Left hindlimb (tissue), 1 donor: Measurements from ENCODE around the gene PRDM1.

Experiments used
- DNase-seq: peaks from one replicate; pipeline ENCODE4 v3.0.0-alpha.2; 2018

The PRDM1 gene

DNA sequence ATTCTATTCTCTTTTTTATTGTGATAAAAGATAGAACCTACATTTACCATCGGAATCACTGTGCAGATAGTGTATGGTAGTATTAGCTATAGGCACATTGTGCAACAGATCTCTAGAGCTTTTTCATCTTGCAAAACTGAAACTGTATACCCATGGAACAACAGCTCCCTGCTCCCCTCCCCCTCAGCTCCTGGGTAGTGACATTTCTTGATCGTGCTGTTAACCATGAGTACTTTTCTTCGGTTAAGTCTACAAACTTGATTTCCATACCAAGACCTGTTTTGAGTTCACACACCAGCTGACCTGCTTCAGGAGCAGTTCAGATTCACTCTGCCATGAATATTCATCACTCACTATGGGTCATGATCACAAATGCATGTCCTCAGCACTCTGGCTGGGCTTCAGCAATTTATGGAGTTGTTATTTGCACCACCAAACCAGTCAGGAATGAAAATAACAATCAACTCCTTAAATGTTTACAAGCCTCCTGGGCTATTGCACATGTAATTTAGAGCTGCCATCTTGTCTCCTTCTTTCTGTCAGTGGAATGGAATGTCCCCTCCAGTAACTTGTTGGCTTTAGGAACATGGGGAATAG lies 32.8 kb downstream of the PRDM1 start:
- no peak for DNase-seq

GRCh38 chr6:106119546-106119945 lies 33.4 kb downstream of the PRDM1 start:
- DNase-seq, result no peak

DNA sequence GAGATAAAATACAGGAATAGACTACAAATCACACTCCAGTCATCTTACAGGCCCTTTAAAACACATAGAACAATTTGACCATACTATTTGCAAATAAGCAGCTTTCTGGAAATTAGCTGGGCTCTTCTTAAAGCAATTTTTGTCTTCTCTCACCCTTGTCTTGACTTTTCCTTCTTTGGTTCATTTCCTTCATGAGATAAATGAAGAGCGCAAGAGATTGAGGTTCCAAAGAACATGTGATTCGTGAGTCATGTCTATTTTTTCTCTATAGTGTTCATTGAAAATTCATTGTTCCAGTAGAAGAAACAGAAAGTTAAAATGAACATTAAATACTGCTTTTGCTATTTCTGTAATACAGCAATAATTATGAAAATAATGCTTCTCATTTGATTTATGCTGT lies 33.9 kb downstream of the PRDM1 start:
- DNase-seq, result no peak

DNA sequence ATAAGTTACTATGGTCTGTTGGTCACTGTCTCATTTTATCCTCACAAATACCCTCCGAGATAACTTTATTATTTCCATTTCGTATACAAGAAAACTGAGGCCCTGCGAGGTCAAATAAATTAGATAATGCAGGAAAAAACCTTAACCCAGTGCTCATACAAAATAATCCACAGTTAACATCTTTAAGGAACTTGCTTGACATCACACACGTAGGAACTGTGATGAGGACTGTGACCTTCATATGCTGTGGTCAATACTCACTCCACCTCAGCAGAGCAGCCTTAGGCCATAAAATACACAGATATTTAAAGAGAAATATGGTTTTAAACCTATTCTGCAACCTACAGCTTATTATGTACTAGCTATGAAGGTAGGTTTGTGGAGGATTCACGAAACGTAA lies 34.3 kb downstream of the PRDM1 start:
- no peak for DNase-seq

- no peak for DNase-seq
Measured at GRCh38 chr6:106122306-106122918, 36.3 kb downstream of the PRDM1 start.

DNA sequence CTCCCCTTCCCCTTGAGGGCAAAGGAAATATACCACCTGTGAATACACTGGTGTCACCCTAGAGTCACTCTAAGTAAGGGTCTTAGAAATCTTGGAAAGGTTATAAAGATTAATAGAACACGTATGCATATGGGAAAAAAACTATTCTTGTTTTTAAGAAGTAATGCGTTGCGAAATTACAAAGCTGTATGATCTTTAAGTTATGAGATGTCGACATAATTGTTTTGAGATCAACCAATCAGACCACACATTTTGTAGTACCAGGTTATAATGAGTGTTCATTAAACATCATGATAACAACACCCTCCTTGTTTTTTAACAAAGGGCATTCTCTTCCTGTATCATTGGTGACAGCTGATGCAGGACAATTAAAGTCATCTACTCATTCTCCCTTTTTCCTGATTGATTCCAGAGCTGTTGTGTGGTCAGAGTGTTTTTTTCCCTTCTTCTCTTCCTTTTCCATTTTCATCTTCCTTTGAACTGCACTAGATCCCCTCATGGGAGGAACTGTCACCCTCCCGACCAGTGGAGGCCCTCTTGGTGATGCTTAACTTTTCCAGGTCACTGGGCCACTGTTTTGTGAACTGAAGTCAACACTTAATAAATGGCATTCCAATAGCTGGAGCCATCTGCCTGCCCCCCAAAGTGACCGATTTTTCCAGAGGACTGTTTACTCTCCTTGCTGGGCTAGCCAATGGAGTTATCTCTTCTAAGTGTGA lies 37.0 kb downstream of the PRDM1 start:
- no peak for DNase-seq

GRCh38 chr6:106124015-106124414 lies 37.9 kb downstream of the PRDM1 start:
- no peak for DNase-seq

DNA sequence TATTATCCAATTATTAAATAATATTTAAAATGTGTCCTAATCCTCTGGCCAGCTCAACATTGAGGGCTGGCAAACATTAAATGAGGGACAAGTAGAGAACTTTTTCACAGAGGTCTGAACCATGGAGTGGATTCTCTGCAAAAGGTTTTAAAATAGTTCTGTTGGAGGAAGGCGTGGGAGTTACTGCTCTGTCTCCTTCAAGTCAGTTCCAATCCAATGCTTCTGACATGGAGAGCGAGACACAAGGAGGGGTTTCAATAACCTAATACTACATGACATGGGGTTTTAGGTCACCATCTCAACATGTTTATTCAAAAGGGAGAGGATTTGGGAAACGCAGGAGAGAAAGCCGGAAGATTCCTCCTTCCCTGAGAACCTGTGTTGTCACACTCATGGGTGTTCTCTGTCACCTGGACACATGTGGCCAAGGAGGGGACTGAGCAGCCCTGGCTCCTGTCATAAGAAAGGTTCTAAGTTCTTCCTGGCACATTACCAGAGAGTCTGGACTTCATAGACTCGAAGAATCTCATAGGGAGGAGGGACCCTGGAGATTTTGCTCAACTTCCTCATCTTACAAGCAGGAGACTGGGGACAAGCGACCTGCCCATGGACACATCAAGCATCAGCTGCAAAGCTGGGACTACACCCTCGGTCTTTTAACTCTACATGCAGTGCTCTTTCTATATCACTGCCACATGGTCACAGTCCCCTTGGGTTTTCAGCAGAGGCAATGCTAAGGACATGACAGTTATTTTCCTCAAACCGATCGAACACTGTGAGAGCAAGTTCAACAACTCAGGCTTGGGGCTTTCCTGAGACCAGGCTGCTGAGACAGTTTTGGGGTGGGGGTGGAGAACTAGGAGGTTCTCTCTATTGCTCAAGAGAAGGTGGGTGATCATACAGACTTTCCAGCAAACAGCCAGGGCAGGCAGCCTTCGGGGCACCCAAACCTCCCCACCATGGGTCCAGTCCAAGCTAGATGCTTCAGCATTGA lies 38.6 kb downstream of the PRDM1 start:
- DNase-seq, result no peak

GRCh38 chr6:106125925-106126435 lies 39.8 kb downstream of the PRDM1 start:
- DNase-seq, result no peak

DNA sequence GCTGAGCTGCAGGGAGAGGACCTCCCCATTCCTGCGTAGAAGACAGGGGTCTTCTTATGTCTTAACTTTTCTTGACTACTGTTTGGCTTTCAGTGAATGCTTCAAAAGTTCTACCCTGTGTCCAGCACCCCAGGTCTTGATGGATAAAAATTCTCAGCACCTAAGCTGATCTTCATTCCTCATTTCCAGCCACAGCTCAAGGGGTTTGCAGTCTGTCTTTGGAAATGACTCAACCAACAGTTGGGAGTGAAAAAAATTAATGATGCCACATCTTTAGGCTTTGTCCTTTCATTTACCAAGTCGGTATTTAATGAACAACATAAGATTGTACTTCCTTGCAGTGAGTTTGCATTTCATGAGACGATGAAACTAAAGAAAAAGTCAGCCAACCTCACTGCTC lies 40.3 kb downstream of the PRDM1 start:
- DNase-seq, result no peak

- no peak for DNase-seq
Measured at GRCh38 chr6:106128981-106129781, 43.0 kb downstream of the PRDM1 start.

DNA sequence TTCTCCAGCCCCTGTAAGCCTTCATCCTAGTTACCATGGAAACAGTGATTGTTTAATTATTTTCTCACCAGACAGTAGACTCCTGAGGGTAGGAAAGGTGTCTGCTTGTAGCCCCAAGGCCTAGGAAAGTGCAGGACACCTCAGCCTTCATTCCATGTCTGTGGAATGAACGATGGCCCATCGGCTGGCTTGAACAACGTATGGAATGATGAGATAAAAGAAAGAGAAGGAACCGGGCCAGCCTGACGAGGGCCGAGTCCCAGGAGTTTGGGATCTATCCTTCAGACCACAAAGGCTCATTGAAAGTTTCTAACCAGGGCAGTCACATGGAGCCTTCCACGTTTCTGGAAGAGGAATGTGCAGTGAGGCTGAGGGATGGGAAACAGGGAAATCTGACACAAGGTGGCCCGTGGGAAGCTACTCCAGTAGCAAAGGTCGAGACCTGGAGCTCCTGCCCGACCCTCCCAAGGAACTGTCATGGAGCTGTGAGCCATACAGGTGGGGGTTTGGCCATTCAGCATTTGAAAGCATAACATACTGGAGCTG lies 46.1 kb downstream of the PRDM1 start:
- no peak for DNase-seq

DNA sequence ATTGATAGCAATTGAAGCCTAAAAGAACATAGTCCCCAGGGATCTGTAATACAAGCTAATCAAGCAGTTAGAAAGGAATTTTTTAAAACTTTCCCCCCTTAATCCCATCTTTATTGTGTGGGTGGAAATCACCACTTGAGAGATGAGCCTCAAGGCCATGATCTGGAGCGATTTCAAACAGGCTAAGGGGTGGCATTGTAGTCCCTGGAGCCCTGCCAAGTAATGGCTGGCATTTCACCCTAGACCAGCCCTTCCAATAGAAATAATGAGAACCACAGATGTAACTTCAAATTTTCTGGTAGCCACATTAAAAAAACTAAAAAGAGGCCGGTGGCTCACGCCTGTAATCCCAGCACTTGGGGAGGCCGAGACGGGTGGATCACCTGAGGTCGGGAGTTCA lies 46.9 kb downstream of the PRDM1 start:
- DNase-seq, result no peak

DNA sequence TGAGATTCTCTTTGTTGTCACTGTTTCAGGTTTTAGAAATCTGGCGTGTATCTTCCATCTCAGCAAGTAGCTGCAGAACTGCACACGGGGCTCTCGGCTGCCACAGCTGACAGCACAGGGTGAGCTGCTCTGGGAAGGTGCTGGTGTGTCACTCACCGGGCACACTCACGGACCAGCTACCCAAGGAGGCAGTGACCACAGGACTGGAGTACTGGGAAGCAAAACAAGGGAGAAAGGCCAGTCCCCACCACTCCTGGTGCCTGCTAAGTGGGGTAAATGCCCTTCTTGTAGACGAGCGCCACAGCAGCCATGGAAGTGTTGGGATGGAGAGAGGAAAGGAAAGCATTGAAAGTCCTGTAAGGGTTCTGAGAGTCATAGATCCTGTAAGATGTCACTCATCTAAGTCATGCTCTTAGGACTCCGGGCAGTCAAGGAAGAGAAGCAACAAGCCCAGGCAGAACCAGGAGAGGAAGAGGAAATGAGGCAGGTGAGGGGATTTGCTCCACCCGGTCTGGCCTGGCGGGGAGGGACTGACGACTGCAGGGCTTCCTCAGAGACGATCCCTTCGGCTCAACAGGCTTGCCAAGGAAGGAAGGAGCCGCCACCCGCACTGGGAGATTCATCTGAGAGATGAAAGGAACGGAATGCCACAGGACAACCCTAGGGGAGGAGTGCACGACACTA lies 48.1 kb downstream of the PRDM1 start:
- no peak for DNase-seq

DNA sequence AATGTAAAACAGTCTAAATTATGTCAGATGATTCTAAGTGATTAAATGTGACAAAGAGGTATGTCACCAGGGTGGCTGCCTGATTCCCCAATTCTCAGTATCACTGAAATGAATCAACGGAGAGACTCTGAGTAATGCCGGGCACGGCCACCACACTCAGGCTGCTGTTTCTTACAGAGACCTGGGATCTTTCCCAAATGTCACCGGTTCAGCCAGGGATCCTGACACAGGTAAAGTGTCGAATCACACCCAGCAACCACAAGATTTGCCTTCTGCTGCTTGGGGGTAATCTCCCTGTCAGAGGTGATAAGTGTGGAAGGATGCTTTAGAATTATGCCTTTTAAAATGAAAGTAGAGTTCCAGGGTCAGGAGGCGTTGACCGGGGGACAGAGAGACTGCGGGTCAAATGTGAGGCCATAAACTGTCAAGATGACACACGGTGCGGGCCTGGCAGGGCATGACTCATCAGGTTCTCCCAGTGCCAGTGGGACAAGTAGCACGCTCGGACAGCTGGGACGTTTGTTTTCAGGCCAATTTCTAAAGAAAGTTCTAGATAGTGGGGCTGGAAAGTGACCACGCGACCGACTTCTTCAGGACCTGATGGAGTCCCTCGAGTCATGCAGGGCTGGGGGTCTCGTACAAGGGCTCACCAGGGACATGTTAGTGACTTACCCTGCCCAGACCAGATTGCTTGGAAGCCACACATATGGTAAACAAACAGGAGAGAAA lies 48.9 kb downstream of the PRDM1 start:
- DNase-seq, result no peak

- DNase-seq, result no peak
Measured at GRCh38 chr6:106135911-106136571, 49.9 kb downstream of the PRDM1 start.

- DNase-seq, result no peak
Measured at GRCh38 chr6:106136845-106137244, 50.7 kb downstream of the PRDM1 start.

DNA sequence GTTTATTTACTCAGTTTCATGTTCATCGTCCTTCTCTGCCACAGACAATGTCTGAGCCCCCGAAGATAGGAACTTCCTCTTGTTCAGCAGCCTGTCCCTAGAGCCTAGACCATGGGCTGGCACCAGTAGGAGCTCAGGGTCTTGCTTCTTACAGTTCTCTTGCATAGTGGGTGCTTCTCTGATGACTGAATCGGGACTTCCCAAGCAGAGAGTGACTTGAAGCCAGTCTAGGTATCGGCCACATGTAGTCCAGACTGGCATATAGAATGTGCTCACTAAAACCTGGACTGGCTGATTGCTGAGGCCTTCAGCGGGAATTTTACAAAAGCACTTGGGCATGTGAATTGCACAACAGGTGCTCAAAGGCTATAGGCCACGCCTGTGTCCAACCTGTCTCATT lies 52.0 kb downstream of the PRDM1 start:
- DNase-seq, result no peak

DNA sequence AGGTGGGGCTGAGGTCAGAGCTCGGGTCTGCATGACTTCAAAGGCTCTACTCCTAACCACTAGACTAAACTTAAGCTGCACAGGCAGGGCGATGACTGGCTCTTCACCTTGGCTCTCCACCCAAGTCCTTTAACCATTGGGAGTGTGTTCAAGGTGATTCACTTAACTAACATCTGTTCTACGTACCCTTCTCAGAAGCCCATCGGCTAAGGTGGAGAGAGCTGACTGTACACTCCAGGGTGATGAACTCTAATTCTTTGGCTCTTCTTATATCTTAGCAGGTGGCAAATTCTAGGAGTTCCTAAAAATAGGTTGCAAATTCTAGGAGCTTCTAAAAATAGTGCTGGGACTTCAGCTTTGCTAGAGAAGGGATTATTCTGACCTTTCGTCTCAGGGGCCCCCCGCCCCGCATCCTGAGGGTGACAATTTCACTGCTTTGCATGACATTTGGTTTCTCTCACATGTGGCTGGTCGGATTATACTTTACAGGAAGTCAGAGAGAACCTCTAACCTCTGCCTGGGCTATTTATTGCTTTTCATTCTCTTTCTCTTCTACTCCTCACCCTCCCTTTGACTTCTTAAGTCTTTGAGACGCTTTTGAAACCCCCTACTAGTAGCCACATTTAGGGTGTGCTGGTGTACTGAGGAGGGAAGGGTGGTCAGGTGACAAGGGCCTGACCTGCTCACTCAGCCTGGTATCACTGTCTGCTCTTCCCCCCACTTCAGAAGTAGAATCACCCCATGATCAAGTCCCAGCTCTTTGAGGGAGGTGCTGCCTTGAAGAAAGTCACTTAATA lies 55.5 kb downstream of the PRDM1 start:
- DNase-seq, result no peak
